ENCODE data around the gene COL20A1.

DNA sequence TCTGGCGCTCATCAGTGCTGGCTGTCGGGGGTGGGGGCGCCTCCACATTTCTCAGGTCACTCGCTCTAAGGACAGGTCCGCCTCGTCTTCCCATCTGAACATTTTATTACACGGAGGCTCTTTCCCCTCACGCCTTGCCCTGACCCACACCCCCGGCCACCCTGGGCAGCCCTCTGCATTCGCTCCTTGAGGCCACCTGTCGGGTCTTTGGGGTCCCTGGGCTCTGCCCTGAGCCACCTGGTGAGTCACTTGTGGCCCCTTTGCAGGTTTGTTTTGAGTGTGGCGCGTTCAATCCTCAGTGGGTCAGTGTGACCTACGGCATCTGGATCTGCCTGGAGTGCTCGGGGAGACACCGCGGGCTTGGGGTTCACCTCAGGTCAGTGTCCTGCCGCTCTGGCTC is 17.2 kb upstream of the COL20A1 start:
- TF ChIP-seq POLR2A (IDR thresholded peaks at IDR 0.05) (no peak), EP300 (IDR thresholded peaks at IDR 0.05) (no peak), POLR2AphosphoS5 (IDR thresholded peaks at IDR 0.05) (no peak)
- TF ChIP-seq, protein P1, sequence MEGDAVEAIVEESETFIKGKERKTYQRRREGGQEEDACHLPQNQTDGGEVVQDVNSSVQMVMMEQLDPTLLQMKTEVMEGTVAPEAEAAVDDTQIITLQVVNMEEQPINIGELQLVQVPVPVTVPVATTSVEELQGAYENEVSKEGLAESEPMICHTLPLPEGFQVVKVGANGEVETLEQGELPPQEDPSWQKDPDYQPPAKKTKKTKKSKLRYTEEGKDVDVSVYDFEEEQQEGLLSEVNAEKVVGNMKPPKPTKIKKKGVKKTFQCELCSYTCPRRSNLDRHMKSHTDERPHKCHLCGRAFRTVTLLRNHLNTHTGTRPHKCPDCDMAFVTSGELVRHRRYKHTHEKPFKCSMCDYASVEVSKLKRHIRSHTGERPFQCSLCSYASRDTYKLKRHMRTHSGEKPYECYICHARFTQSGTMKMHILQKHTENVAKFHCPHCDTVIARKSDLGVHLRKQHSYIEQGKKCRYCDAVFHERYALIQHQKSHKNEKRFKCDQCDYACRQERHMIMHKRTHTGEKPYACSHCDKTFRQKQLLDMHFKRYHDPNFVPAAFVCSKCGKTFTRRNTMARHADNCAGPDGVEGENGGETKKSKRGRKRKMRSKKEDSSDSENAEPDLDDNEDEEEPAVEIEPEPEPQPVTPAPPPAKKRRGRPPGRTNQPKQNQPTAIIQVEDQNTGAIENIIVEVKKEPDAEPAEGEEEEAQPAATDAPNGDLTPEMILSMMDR (IDR thresholded peaks at IDR 0.05) = no peak

Data from stomach (tissue), 4 donors.